Dendritic cell treated with granulocyte-macrophage colony-stimulating factor and Interleukin-4, amounts not matched to agents 40 ng/mL and 50 ng/mL, for 4 days (primary cell): ENCODE data around the gene HMG20A.

Experiments
- H3K27ac Mint-ChIP-seq: one replicate; pipeline ENCODE4 v1.8.0; 2022; ENCODE audit warnings: mild to moderate bottlenecking, mixed read lengths
- H3K27me3 Mint-ChIP-seq: one replicate; pipeline ENCODE4 v1.8.0; 2022; ENCODE audit warnings: mild to moderate bottlenecking, mixed read lengths
- H3K36me3 Mint-ChIP-seq: one replicate; pipeline ENCODE4 v1.8.0; 2022; ENCODE audit warnings: low read depth, mixed read lengths
- H3K4me1 Mint-ChIP-seq: one replicate; pipeline ENCODE4 v1.8.0; 2022; ENCODE audit warnings: low read depth, mixed read lengths
- H3K4me3 Mint-ChIP-seq: one replicate; pipeline ENCODE4 v1.8.0; 2022; ENCODE audit warnings: mild to moderate bottlenecking, moderate library complexity, mixed read lengths
- H3K9me3 Mint-ChIP-seq: one replicate; pipeline ENCODE4 v1.8.0; 2022; ENCODE audit warnings: mixed read lengths
- intact Hi-C: fragments of 100-400 bp; cut with micrococcal nuclease; formaldehyde crosslinking; loops from one replicate; pipeline ENCODE4 v1.15.0; 2022

Gene HMG20A

GRCh38 chr15:77464129-77464865 is 43.6 kb downstream of the HMG20A start:
- peaks cover 56% of the 10 kb centered on the region for H3K36me3 Mint-ChIP-seq
- no peaks in the 10 kb centered on the region for H3K27me3 Mint-ChIP-seq
- H3K9me3 Mint-ChIP-seq: no peaks in the 10 kb centered on the region
- no peak overlapping the region for H3K27ac Mint-ChIP-seq
- H3K4me1 Mint-ChIP-seq: no peaks in the 10 kb centered on the region
- no peak overlapping the region for H3K4me3 Mint-ChIP-seq
- intact Hi-C loops: no loop called here

- intact Hi-C loops: no loop called here
- Mint-ChIP-seq H3K27ac (no peak overlapping the region), H3K4me3 (no peak overlapping the region), H3K4me1 (no peaks in the 10 kb centered on the region), H3K9me3 (no peaks in the 10 kb centered on the region), H3K27me3 (no peaks in the 10 kb centered on the region), H3K36me3 (peaks cover 47% of the 10 kb centered on the region)
Measured at GRCh38 chr15:77466521-77466920, 45.8 kb downstream of the HMG20A start.

GRCh38 chr15:77468896-77469295 is 48.2 kb downstream of the HMG20A start:
- H3K4me3 Mint-ChIP-seq: no peak overlapping the region
- intact Hi-C loops: no loop called here
- H3K36me3 Mint-ChIP-seq: peaks cover 68% of the 10 kb centered on the region
- no peak overlapping the region for H3K27ac Mint-ChIP-seq
- no peaks in the 10 kb centered on the region for H3K9me3 Mint-ChIP-seq
- no peaks in the 10 kb centered on the region for H3K27me3 Mint-ChIP-seq
- no peaks in the 10 kb centered on the region for H3K4me1 Mint-ChIP-seq

- no peak overlapping the region for H3K4me3 Mint-ChIP-seq
- no peaks in the 10 kb centered on the region for H3K27me3 Mint-ChIP-seq
- no peaks in the 10 kb centered on the region for H3K9me3 Mint-ChIP-seq
- H3K4me1 Mint-ChIP-seq: no peaks in the 10 kb centered on the region
- peaks cover 72% of the 10 kb centered on the region for H3K36me3 Mint-ChIP-seq
- intact Hi-C loops: no loop called here
- H3K27ac Mint-ChIP-seq: no peak overlapping the region
Measured at GRCh38 chr15:77470235-77470634, 49.5 kb downstream of the HMG20A start.

GRCh38 chr15:77473328-77473727 is 52.6 kb downstream of the HMG20A start:
- no peak overlapping the region for H3K27ac Mint-ChIP-seq
- H3K4me1 Mint-ChIP-seq: no peaks in the 10 kb centered on the region
- no peak overlapping the region for H3K4me3 Mint-ChIP-seq
- peaks cover 68% of the 10 kb centered on the region for H3K36me3 Mint-ChIP-seq
- no peaks in the 10 kb centered on the region for H3K9me3 Mint-ChIP-seq
- H3K27me3 Mint-ChIP-seq: no peaks in the 10 kb centered on the region
- intact Hi-C loops: no loop called here

- peaks cover 68% of the 10 kb centered on the region for H3K36me3 Mint-ChIP-seq
- no peak overlapping the region for H3K4me3 Mint-ChIP-seq
- no peaks in the 10 kb centered on the region for H3K9me3 Mint-ChIP-seq
- intact Hi-C loops: no loop called here
- H3K27me3 Mint-ChIP-seq: no peaks in the 10 kb centered on the region
- no peak overlapping the region for H3K27ac Mint-ChIP-seq
- no peaks in the 10 kb centered on the region for H3K4me1 Mint-ChIP-seq
Measured at GRCh38 chr15:77474310-77474988, 53.8 kb downstream of the HMG20A start.

- no peaks in the 10 kb centered on the region for H3K27me3 Mint-ChIP-seq
- no peaks in the 10 kb centered on the region for H3K9me3 Mint-ChIP-seq
- no peaks in the 10 kb centered on the region for H3K4me1 Mint-ChIP-seq
- H3K36me3 Mint-ChIP-seq: peaks cover 68% of the 10 kb centered on the region
- H3K27ac Mint-ChIP-seq: no peak overlapping the region
- no peak overlapping the region for H3K4me3 Mint-ChIP-seq
- intact Hi-C loops: no loop called here
Measured at GRCh38 chr15:77475001-77475400, 54.3 kb downstream of the HMG20A start.

- Mint-ChIP-seq H3K9me3 (no peaks in the 10 kb centered on the region), H3K4me3 (no peak overlapping the region), H3K36me3 (peaks cover 73% of the 10 kb centered on the region), H3K27me3 (no peaks in the 10 kb centered on the region), H3K4me1 (no peaks in the 10 kb centered on the region), H3K27ac (no peak overlapping the region)
- intact Hi-C loops: no loop called here
Measured at GRCh38 chr15:77475898-77476297, 55.2 kb downstream of the HMG20A start.

GRCh38 chr15:77476995-77477394 is 56.3 kb downstream of the HMG20A start:
- Mint-ChIP-seq H3K36me3 (peaks cover 73% of the 10 kb centered on the region), H3K27ac (no peak overlapping the region)
- intact Hi-C loops: no loop called here

GRCh38 chr15:77478051-77478450 is 57.4 kb downstream of the HMG20A start:
- Mint-ChIP-seq H3K27me3 (no peaks in the 10 kb centered on the region), H3K4me3 (no peak overlapping the region), H3K36me3 (peaks cover 73% of the 10 kb centered on the region), H3K27ac (no peak overlapping the region), H3K4me1 (no peaks in the 10 kb centered on the region), H3K9me3 (no peaks in the 10 kb centered on the region)
- intact Hi-C loops: no loop called here

More at GRCh38 chr15:77476995-77477394, 56.3 kb downstream of the HMG20A start:
- no peaks in the 10 kb centered on the region for H3K27me3 Mint-ChIP-seq
- no peaks in the 10 kb centered on the region for H3K9me3 Mint-ChIP-seq
- H3K4me1 Mint-ChIP-seq: no peaks in the 10 kb centered on the region
- H3K4me3 Mint-ChIP-seq: no peak overlapping the region

- no peaks in the 10 kb centered on the region for H3K9me3 Mint-ChIP-seq
- no peaks in the 10 kb centered on the region for H3K4me1 Mint-ChIP-seq
- no peak overlapping the region for H3K27ac Mint-ChIP-seq
- H3K36me3 Mint-ChIP-seq: peaks cover 77% of the 10 kb centered on the region
- no peaks in the 10 kb centered on the region for H3K27me3 Mint-ChIP-seq
- no peak overlapping the region for H3K4me3 Mint-ChIP-seq
- intact Hi-C loops: no loop called here
Measured at GRCh38 chr15:77479015-77479414, 58.3 kb downstream of the HMG20A start.

GRCh38 chr15:77480859-77481633 is 60.4 kb downstream of the HMG20A start:
- Mint-ChIP-seq H3K4me3 (no peak overlapping the region), H3K9me3 (no peaks in the 10 kb centered on the region), H3K27ac (no peak overlapping the region), H3K27me3 (no peaks in the 10 kb centered on the region), H3K36me3 (peaks cover 91% of the 10 kb centered on the region), H3K4me1 (no peaks in the 10 kb centered on the region)
- intact Hi-C loops: no loop called here

- H3K27me3 Mint-ChIP-seq: no peaks in the 10 kb centered on the region
- H3K36me3 Mint-ChIP-seq: peaks cover 94% of the 10 kb centered on the region
- intact Hi-C loops: no loop called here
- no peaks in the 10 kb centered on the region for H3K9me3 Mint-ChIP-seq
- H3K4me1 Mint-ChIP-seq: no peaks in the 10 kb centered on the region
- H3K4me3 Mint-ChIP-seq: no peak overlapping the region
- no peak overlapping the region for H3K27ac Mint-ChIP-seq
Measured at GRCh38 chr15:77481670-77482069, 61.0 kb downstream of the HMG20A start.

GRCh38 chr15:77482570-77482969 is 61.9 kb downstream of the HMG20A start:
- H3K36me3 Mint-ChIP-seq: peaks cover 91% of the 10 kb centered on the region
- H3K4me3 Mint-ChIP-seq: no peak overlapping the region
- H3K4me1 Mint-ChIP-seq: peaks cover 8% of the 10 kb centered on the region
- no peaks in the 10 kb centered on the region for H3K9me3 Mint-ChIP-seq
- H3K27ac Mint-ChIP-seq: no peak overlapping the region
- intact Hi-C loops: no loop called here
- no peaks in the 10 kb centered on the region for H3K27me3 Mint-ChIP-seq
